K562 (cell line): ENCODE data around the gene IL27RA. TPM values are rescaled to one million over a fixed set of nuclear protein-coding genes. Genes with fewer than 3 reads are reported as not detected.

ENCODE experiments used
- CBFA2T3 ChIP-seq: fragments of 450-650 bp; IDR thresholded peaks from 2 replicates; pipeline ENCODE4 v1.6.1; 2017
- CC2D1A ChIP-seq: fragments of 450-650 bp; IDR thresholded peaks from 2 replicates; pipeline ENCODE4 v1.6.1; 2017; ENCODE audit warnings: mild to moderate bottlenecking
- CEBPB ChIP-seq: fragments of 450-650 bp; IDR thresholded peaks from 2 replicates; pipeline ENCODE4 v1.6.1; 2016; ENCODE audit warnings: missing genetic modification characterization, missing compliant biosample characterization
- EGR1 ChIP-seq: fragments of 450-650 bp; conservative IDR thresholded peaks from 2 replicates; pipeline ENCODE4 v1.6.1; 2017; ENCODE audit warnings: mild to moderate bottlenecking
- POLR2B ChIP-seq: fragments of 450-650 bp; IDR thresholded peaks from 2 replicates; pipeline ENCODE4 v1.6.1; 2018; ENCODE audit warnings: low read depth; ENCODE audit not compliant: partially characterized antibody
- polyA plus RNA-seq, 8 experiments: library from polyadenylated mRNA; depleted of rRNA in 4 of 8; stranded (reverse) in 5 of 8; unstranded in 3 of 8; fragments of >200 nt; fragmentation: Nextera tagmentation in 2 of 8; fragmentation: Illumina TruSeq in 1 of 8; extraction: Ambion mirVana in 2 of 8; extraction: Trizol in 1 of 8; gene quantifications; 2 replicates each; pipeline versions ENCODE4 v1.2.1 to v1.2.3, GENCODE V29; 2011 to 2014; ENCODE audit warnings: inconsistent platforms in 1 of 8, missing spikeins in 1 of 8
- total RNA-seq, 7 experiments: library from RNA; depleted of rRNA in 6 of 7; stranded (reverse); fragments of >200 nt in 6 of 7; fragmentation: Illumina TruSeq in 2 of 7; extraction: Trizol in 2 of 7; gene quantifications; 2 replicates each; pipeline versions ENCODE4 v1.2.1 to v1.2.3, GENCODE V29; 2011 to 2021; ENCODE audit warnings: low replicate concordance in 1 of 7
- TF ChIP-seq, protein P1 (sequence below): fragments of 450-650 bp; IDR thresholded peaks from 2 replicates; pipeline ENCODE4 v1.6.1; 2016; ENCODE audit warnings: mild to moderate bottlenecking, moderate library complexity
- TF ChIP-seq, protein P2 (sequence below): sonication (generic); formaldehyde crosslinking; IDR thresholded peaks from 2 replicates; pipeline ENCODE4 v1.8.1; 2023; ENCODE audit warnings: mild to moderate bottlenecking, missing genetic modification reagents

IL27RA gene
- total and polyA plus RNA-seq, 9 of the 15 experiments (the other 6 are each of a cell fraction or from before 2014, with no cell fraction given) = 1.9 to 15.9 (median 12.0) TPM

DNA sequence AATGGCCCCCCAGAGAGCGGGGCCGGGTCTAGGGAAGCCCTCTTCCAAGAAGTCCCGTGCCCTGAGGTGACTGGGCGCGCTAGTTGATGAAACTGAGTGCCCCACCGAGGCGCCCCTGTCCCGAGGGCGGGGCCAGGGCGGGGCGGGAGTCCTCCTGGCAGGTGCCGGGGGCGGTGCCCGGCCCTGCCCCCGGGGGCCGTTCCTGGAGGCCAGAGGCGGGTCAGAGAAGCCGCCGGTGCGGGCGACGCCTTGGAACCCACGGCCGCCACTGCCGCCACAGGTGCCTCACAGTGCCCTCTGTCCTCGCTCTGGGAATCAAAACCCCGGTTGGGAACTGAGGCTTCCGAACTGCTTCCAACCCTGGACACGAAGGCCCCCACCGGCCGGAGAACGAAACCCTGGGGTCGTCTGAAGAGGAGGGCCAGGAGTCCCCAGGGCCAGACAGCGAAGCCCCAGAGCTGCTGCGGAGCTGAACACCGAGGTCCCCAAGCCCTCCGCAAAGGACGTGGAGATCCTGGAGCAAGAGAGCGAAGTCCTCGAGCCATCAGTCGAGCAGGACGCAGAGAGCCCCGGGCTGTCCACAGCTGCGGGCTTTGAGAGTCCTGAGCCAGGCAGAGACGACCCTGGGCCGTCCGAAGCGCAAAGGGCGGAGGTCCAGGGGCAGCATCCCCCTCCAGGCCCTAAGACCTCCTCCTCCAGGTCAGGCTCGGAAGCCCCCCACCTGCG, 41.1 kb downstream of the IL27RA start, which contains the start of gene MISP3 (continued):
- TF ChIP-seq, protein P1, sequence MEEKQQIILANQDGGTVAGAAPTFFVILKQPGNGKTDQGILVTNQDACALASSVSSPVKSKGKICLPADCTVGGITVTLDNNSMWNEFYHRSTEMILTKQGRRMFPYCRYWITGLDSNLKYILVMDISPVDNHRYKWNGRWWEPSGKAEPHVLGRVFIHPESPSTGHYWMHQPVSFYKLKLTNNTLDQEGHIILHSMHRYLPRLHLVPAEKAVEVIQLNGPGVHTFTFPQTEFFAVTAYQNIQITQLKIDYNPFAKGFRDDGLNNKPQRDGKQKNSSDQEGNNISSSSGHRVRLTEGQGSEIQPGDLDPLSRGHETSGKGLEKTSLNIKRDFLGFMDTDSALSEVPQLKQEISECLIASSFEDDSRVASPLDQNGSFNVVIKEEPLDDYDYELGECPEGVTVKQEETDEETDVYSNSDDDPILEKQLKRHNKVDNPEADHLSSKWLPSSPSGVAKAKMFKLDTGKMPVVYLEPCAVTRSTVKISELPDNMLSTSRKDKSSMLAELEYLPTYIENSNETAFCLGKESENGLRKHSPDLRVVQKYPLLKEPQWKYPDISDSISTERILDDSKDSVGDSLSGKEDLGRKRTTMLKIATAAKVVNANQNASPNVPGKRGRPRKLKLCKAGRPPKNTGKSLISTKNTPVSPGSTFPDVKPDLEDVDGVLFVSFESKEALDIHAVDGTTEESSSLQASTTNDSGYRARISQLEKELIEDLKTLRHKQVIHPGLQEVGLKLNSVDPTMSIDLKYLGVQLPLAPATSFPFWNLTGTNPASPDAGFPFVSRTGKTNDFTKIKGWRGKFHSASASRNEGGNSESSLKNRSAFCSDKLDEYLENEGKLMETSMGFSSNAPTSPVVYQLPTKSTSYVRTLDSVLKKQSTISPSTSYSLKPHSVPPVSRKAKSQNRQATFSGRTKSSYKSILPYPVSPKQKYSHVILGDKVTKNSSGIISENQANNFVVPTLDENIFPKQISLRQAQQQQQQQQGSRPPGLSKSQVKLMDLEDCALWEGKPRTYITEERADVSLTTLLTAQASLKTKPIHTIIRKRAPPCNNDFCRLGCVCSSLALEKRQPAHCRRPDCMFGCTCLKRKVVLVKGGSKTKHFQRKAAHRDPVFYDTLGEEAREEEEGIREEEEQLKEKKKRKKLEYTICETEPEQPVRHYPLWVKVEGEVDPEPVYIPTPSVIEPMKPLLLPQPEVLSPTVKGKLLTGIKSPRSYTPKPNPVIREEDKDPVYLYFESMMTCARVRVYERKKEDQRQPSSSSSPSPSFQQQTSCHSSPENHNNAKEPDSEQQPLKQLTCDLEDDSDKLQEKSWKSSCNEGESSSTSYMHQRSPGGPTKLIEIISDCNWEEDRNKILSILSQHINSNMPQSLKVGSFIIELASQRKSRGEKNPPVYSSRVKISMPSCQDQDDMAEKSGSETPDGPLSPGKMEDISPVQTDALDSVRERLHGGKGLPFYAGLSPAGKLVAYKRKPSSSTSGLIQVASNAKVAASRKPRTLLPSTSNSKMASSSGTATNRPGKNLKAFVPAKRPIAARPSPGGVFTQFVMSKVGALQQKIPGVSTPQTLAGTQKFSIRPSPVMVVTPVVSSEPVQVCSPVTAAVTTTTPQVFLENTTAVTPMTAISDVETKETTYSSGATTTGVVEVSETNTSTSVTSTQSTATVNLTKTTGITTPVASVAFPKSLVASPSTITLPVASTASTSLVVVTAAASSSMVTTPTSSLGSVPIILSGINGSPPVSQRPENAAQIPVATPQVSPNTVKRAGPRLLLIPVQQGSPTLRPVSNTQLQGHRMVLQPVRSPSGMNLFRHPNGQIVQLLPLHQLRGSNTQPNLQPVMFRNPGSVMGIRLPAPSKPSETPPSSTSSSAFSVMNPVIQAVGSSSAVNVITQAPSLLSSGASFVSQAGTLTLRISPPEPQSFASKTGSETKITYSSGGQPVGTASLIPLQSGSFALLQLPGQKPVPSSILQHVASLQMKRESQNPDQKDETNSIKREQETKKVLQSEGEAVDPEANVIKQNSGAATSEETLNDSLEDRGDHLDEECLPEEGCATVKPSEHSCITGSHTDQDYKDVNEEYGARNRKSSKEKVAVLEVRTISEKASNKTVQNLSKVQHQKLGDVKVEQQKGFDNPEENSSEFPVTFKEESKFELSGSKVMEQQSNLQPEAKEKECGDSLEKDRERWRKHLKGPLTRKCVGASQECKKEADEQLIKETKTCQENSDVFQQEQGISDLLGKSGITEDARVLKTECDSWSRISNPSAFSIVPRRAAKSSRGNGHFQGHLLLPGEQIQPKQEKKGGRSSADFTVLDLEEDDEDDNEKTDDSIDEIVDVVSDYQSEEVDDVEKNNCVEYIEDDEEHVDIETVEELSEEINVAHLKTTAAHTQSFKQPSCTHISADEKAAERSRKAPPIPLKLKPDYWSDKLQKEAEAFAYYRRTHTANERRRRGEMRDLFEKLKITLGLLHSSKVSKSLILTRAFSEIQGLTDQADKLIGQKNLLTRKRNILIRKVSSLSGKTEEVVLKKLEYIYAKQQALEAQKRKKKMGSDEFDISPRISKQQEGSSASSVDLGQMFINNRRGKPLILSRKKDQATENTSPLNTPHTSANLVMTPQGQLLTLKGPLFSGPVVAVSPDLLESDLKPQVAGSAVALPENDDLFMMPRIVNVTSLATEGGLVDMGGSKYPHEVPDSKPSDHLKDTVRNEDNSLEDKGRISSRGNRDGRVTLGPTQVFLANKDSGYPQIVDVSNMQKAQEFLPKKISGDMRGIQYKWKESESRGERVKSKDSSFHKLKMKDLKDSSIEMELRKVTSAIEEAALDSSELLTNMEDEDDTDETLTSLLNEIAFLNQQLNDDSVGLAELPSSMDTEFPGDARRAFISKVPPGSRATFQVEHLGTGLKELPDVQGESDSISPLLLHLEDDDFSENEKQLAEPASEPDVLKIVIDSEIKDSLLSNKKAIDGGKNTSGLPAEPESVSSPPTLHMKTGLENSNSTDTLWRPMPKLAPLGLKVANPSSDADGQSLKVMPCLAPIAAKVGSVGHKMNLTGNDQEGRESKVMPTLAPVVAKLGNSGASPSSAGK = peak; percentile 57; the same call in 1 of the 2 replicates
- no peak for TF ChIP-seq CC2D1A
- no peak for TF ChIP-seq CEBPB
- TF ChIP-seq POLR2B = no peak
- no peak for TF ChIP-seq EGR1
- TF ChIP-seq, protein P2, sequence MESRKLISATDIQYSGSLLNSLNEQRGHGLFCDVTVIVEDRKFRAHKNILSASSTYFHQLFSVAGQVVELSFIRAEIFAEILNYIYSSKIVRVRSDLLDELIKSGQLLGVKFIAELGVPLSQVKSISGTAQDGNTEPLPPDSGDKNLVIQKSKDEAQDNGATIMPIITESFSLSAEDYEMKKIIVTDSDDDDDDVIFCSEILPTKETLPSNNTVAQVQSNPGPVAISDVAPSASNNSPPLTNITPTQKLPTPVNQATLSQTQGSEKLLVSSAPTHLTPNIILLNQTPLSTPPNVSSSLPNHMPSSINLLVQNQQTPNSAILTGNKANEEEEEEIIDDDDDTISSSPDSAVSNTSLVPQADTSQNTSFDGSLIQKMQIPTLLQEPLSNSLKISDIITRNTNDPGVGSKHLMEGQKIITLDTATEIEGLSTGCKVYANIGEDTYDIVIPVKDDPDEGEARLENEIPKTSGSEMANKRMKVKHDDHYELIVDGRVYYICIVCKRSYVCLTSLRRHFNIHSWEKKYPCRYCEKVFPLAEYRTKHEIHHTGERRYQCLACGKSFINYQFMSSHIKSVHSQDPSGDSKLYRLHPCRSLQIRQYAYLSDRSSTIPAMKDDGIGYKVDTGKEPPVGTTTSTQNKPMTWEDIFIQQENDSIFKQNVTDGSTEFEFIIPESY (CRISPR knock-in tag) = peak; percentile 40; the same call in 1 of the 2 replicates
- TF ChIP-seq CBFA2T3 = no peak
